Omental fat pad (tissue), 4 donors: ENCODE measurements around the gene ICAM2. TPM values are rescaled to one million over a fixed set of nuclear protein-coding genes. Genes with fewer than 3 reads are reported as not detected.

Experiments
- ATAC-seq: fragments of 150-250 bp; one replicate; pipeline ENCODE4 v1.9.1; 2016; ENCODE audit warnings: mild to moderate bottlenecking, moderate library complexity; ENCODE audit not compliant: low FRiP score
- DNase-seq: peaks from one replicate; pipeline ENCODE4 v3.0.0-alpha.2; 2019; ENCODE audit warnings: low spot score
- CTCF ChIP-seq, 3 donors: fragments of 450-650 bp; IDR thresholded peaks; one replicate each; pipeline ENCODE4 v1.5.1; 2016 to 2017; ENCODE audit warnings: antibody characterized with exemption in 3 of 3, mild to moderate bottlenecking in 3 of 3, moderate library complexity in 2 of 3
- total RNA-seq, 4 donors: library from RNA; depleted of rRNA; stranded (reverse); fragments of >200 nt; gene quantifications; one replicate each; pipeline ENCODE4 v1.1.0, GENCODE V29; 2016

The ICAM2 gene
- total RNA-seq, 4 donors from 2014 or later = 57.7 to 252 (median 137) TPM

GRCh38 chr17:64045176-64045575 is 24.7 kb upstream of the ICAM2 start:
- DNase-seq (no peak), ATAC-seq (no peak)
- TF ChIP-seq CTCF (IDR thresholded peaks at IDR 0.05) = no peak

GRCh38 chr17:64042700-64043485 is 22.5 kb upstream of the ICAM2 start:
- no peak for TF ChIP-seq CTCF (IDR thresholded peaks at IDR 0.05)
- DNase-seq (no peak), ATAC-seq (no peak)

GRCh38 chr17:64041912-64042311 is 21.5 kb upstream of the ICAM2 start:
- TF ChIP-seq CTCF (IDR thresholded peaks at IDR 0.05) = no peak

GRCh38 chr17:64040206-64040605 is 19.8 kb upstream of the ICAM2 start:
- ATAC-seq = no peak
- DNase-seq = no peak
- TF ChIP-seq CTCF (IDR thresholded peaks at IDR 0.05) = no peak

More at GRCh38 chr17:64041912-64042311, 21.5 kb upstream of the ICAM2 start:
- DNase-seq = no peak
- ATAC-seq = no peak

- DNase-seq = no peak
- TF ChIP-seq CTCF (IDR thresholded peaks at IDR 0.05) = no peak
These were observed 18.6 kb upstream of the ICAM2 start for GRCh38 chr17:64039106-64039400.

GRCh38 chr17:64038331-64039105 is 18.1 kb upstream of the ICAM2 start:
- no peak for TF ChIP-seq CTCF (IDR thresholded peaks at IDR 0.05)
- DNase-seq = no peak
- ATAC-seq = no peak

More at GRCh38 chr17:64039106-64039400, 18.6 kb upstream of the ICAM2 start:
- ATAC-seq = no peak
